Vagina (tissue), 2 donors: Measurements from ENCODE around the gene PBRM1. TPM values are rescaled to one million over a fixed set of nuclear protein-coding genes. Genes with fewer than 3 reads are reported as not detected.

Experiments used
- DNase-seq, 2 donors: peaks; one replicate each; pipeline ENCODE4 v3.0.0-alpha.2; 2017; ENCODE audit errors: extremely low spot score in 2 of 2
- H3K27ac ChIP-seq: fragments of 200-600 bp; sonication (generic); one replicate; pipeline ENCODE4 v1.5.1; 2019
- H3K27me3 ChIP-seq: fragments of 200-600 bp; sonication (generic); one replicate; pipeline ENCODE4 v1.5.1; 2019
- H3K36me3 ChIP-seq, 2 donors: fragments of 200-600 bp; sonication (generic); one replicate each; pipeline ENCODE4 v1.5.1; 2017 to 2019
- H3K4me1 ChIP-seq: fragments of 200-600 bp; sonication (generic); one replicate; pipeline ENCODE4 v1.5.1; 2019
- H3K4me3 ChIP-seq, 2 donors: fragments of 200-600 bp; sonication (generic); 1 replicate in 1 of 2; 2 replicates in 1 of 2; pipeline ENCODE4 v1.5.1; 2016 to 2019
- H3K9me3 ChIP-seq: fragments of 200-600 bp; sonication (generic); one replicate; pipeline ENCODE4 v1.5.1; 2019
- POLR2A ChIP-seq, 2 donors: fragments of 450-650 bp; IDR thresholded peaks; one replicate each; pipeline ENCODE4 v1.6.1; 2017; ENCODE audit warnings: antibody characterized with exemption in 2 of 2, mild to moderate bottlenecking in 2 of 2, moderate library complexity in 2 of 2
- POLR2AphosphoS5 ChIP-seq, 2 donors: sonication (generic); formaldehyde crosslinking; IDR thresholded peaks; one replicate each; pipeline ENCODE4 v1.9.0; 2017; ENCODE audit warnings: antibody characterized with exemption in 2 of 2, mild to moderate bottlenecking in 2 of 2, low read depth in 1 of 2; ENCODE audit not compliant: insufficient read depth in 1 of 2
- intact Hi-C: fragments of 100-400 bp; cut with DNase I; formaldehyde crosslinking; loops from one replicate; pipeline ENCODE4 v1.15.1; 2023
- total RNA-seq: library from RNA; depleted of rRNA; stranded (reverse); fragments of >200 nt; gene quantifications from one replicate; pipeline ENCODE4 v1.2.3, GENCODE V29; 2016
- TF ChIP-seq, protein P1 (sequence below), 3 experiments: fragments of 450-650 bp in 2 of 3; fragments of 200-600 bp in 1 of 3; sonication (generic) in 1 of 3; IDR thresholded peaks; one replicate each; pipeline ENCODE4 v1.5.1; 2017 to 2019; ENCODE audit warnings: antibody characterized with exemption in 3 of 3, mild to moderate bottlenecking in 2 of 3, moderate library complexity in 2 of 3

Gene PBRM1
- total RNA-seq, 1 donor from 2014 or later: 64.6 TPM

DNA sequence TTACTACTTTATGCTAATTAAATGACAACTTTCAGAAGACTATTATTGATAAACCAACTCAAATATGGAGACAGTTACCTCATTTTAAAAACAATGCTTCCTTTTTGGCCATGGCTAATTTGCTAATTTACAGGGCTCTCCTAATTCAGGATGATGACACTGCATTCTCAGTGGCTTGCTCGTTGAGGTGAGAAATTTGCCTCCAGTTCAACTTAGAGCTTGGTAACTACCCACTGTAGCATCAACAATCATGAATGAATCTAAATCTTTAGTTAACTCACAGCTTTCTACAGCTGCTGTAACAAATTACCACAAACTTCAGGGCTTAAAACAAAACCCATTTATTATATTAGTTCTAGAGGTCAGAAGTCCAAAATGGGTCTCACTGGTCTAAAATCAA, 14.0 kb downstream of the PBRM1 start:
- TF ChIP-seq POLR2A (IDR thresholded peaks at IDR 0.05) (no peak), POLR2AphosphoS5 (IDR thresholded peaks at IDR 0.05; ENCODE audit: insufficient read depth in 1 of 2, low read depth in 1 of 2) (no peak)
- TF ChIP-seq, protein P1, sequence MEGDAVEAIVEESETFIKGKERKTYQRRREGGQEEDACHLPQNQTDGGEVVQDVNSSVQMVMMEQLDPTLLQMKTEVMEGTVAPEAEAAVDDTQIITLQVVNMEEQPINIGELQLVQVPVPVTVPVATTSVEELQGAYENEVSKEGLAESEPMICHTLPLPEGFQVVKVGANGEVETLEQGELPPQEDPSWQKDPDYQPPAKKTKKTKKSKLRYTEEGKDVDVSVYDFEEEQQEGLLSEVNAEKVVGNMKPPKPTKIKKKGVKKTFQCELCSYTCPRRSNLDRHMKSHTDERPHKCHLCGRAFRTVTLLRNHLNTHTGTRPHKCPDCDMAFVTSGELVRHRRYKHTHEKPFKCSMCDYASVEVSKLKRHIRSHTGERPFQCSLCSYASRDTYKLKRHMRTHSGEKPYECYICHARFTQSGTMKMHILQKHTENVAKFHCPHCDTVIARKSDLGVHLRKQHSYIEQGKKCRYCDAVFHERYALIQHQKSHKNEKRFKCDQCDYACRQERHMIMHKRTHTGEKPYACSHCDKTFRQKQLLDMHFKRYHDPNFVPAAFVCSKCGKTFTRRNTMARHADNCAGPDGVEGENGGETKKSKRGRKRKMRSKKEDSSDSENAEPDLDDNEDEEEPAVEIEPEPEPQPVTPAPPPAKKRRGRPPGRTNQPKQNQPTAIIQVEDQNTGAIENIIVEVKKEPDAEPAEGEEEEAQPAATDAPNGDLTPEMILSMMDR (IDR thresholded peaks at IDR 0.05): no peak
- Histone ChIP-seq H3K4me1 (peaks cover 16% of the 10 kb centered on the region), H3K36me3 (peaks cover 0 to 33% of the 10 kb centered on the region in 2 donors), H3K9me3 (no peaks in the 10 kb centered on the region), H3K27ac (no peak overlapping the region), H3K4me3 (no peak overlapping the region), H3K27me3 (no peaks in the 10 kb centered on the region)
- no peak for DNase-seq
- intact Hi-C loops: no loop called here

DNA sequence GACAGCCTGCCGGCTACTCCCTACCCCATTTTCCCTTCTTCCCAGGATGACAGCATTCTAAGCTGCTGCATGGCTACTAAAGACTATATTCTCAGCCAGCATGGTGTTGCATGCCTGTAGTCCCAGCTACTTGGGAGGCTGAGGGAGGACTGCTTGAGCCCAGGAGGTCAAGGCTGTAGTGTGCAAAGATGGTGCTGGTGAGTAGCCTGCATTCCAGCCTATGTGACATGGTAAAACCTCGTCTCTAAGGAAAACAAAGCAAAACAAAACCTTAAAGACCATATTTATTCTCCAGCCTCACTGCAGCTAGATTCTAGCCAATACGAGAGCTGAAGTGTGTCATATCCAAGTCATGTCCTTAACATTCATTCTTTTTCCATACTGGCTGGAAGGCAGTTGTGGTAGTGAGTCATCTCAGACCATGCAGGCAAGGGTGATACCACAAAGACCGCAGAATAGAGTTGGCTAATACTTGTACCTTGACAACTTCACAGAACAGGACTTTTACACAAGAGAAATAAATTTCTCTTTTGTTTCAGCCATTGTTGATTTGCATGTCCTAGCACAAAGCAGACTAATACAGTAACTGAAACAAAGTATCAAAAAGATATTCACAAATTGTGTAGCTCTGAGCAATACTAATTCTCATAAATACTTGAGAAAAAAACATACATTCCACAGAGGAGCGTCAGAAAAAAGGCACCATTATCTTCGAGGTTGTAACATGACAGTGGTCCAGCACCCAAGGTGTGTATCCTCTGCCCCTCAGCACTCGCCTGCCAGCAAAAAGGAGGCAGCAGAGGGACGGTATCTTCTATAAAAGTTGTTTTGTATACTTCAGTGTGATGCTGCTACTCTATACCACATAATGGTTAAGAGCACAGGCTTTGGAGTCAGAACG, 14.8 kb downstream of the PBRM1 start:
- intact Hi-C loops: no loop called here
- H3K9me3 ChIP-seq: no peaks in the 10 kb centered on the region
- H3K36me3 ChIP-seq: peaks cover 0 to 31% of the 10 kb centered on the region in 2 donors
- no peak for TF ChIP-seq POLR2A (IDR thresholded peaks at IDR 0.05)
- TF ChIP-seq, protein P1 (IDR thresholded peaks at IDR 0.05): no peak
- TF ChIP-seq POLR2AphosphoS5 (IDR thresholded peaks at IDR 0.05; ENCODE audit: insufficient read depth in 1 of 2, low read depth in 1 of 2): peak in 1 of 2 donors; percentile 50
- DNase-seq: no peak
- H3K4me1 ChIP-seq: peaks cover 16% of the 10 kb centered on the region
- no peaks in the 10 kb centered on the region for H3K27me3 ChIP-seq
- peak overlapping the region; percentile 27 for H3K27ac ChIP-seq
- no peak overlapping the region for H3K4me3 ChIP-seq

DNA sequence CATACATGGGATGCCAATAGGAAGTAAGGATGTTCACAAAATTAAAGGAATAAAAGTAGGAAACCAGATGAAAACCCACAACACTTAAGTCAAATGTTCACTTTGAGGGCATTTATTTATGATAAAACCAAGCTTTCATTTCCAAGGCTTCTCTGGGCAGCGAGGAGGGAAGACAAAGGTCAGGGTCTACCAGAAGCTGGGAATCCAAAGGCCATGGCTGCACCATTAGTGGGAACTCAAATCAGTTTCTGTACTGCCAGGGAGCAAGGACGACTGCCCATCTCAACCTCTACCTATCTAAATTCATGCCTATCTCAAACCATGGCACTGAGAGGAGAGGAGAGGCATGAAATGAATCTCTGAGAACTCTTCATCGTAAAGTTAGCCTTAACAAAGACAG, 22.6 kb downstream of the PBRM1 start:
- no peak for DNase-seq
- Histone ChIP-seq H3K4me1 (no peaks in the 10 kb centered on the region), H3K36me3 (peaks cover 0 to 46% of the 10 kb centered on the region in 2 donors), H3K9me3 (no peaks in the 10 kb centered on the region), H3K4me3 (no peak overlapping the region), H3K27ac (no peak overlapping the region), H3K27me3 (no peaks in the 10 kb centered on the region)
- no peak for TF ChIP-seq POLR2A (IDR thresholded peaks at IDR 0.05)
- TF ChIP-seq, protein P1 (IDR thresholded peaks at IDR 0.05): no peak
- no peak for TF ChIP-seq POLR2AphosphoS5 (IDR thresholded peaks at IDR 0.05; ENCODE audit: insufficient read depth in 1 of 2, low read depth in 1 of 2)
- intact Hi-C loops: no loop called here

DNA sequence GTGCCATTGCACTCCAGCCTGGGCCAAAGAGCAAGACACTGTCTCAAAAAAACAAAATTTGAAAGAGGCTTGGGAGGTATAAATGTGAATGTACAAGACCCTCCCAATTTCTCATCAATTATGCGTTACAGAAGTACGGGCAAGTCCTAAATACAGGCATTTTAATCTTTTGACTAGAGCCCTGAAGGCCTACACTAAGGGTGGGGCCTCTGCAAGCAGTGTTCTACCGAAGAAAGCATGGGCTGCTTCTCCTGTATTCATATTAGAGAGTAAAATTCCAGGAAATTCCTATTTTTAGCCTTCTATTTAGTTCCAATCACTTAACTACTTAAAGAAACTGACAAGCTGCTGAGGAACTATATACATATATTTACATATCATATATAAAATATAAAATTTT, 25.7 kb downstream of the PBRM1 start:
- DNase-seq: no peak
- no peak for TF ChIP-seq POLR2A (IDR thresholded peaks at IDR 0.05)
- TF ChIP-seq POLR2AphosphoS5 (IDR thresholded peaks at IDR 0.05; ENCODE audit: insufficient read depth in 1 of 2, low read depth in 1 of 2): no peak
- TF ChIP-seq, protein P1 (IDR thresholded peaks at IDR 0.05): no peak
- Histone ChIP-seq H3K27me3 (no peaks in the 10 kb centered on the region), H3K27ac (no peak overlapping the region), H3K4me1 (no peaks in the 10 kb centered on the region), H3K9me3 (no peaks in the 10 kb centered on the region), H3K36me3 (peaks cover 0 to 70% of the 10 kb centered on the region in 2 donors), H3K4me3 (no peak overlapping the region)
- intact Hi-C loops: no loop called here

DNA sequence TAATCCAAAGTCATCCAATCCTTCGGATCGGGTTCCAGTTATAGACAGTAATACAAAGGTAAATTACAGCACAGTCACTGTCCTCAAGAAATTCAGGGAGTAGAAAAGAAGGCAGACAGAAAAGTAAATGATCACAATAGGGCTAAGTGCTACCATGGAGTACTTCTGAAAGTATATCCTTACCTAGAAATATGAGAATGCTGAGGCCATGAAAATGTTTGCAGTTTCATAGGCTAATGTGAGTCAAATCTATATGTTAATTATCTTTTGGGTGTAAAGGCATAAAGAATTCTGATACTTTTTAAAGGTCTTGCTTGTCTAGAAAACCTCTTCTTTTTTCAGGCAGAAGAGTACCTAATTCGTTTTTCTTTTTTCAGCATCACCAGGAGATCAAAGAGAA, 29.8 kb downstream of the PBRM1 start:
- no peak for TF ChIP-seq POLR2A (IDR thresholded peaks at IDR 0.05)
- no peak for TF ChIP-seq POLR2AphosphoS5 (IDR thresholded peaks at IDR 0.05; ENCODE audit: insufficient read depth in 1 of 2, low read depth in 1 of 2)
- TF ChIP-seq, protein P1 (IDR thresholded peaks at IDR 0.05): no peak
- H3K36me3 ChIP-seq: peaks cover 0 to 87% of the 10 kb centered on the region in 2 donors
- intact Hi-C loops: no loop called here

More for the DNA sequence above, 29.8 kb downstream of the PBRM1 start:
- Histone ChIP-seq H3K4me1 (no peaks in the 10 kb centered on the region), H3K4me3 (no peak overlapping the region), H3K9me3 (no peaks in the 10 kb centered on the region), H3K27me3 (no peaks in the 10 kb centered on the region), H3K27ac (no peak overlapping the region)
- DNase-seq: no peak
